Endothelial cell of umbilical vein (primary cell): Measurements from ENCODE around the gene SMIM27. TPM values are rescaled to one million over a fixed set of nuclear protein-coding genes. Genes with fewer than 3 reads are reported as not detected.

Experiments used
- BruUV-seq: library from RNA; stranded (reverse); fragments of 400-500 nt; replicated peaks from 2 replicates; lab custom pipeline; 2021; lab: Mats Ljungman, UMichigan
- CTCF ChIA-PET: fragments of 300-600, 350-600 bp; sonication (Branson Sonifier 250); formaldehyde crosslinking; loops from one replicate; lab custom pipeline; 2021; ENCODE audit warnings: antibody characterized with exemption, inconsistent platforms; lab: Charles Lee
- POLR2A ChIA-PET: fragments of 300-600, 350-600 bp; sonication (Branson Sonifier 250); formaldehyde crosslinking; loops from one replicate; lab custom pipeline; 2021; ENCODE audit warnings: antibody characterized with exemption, inconsistent platforms; lab: Charles Lee
- DNase-seq: peaks from one replicate; pipeline ENCODE4 v3.0.0-alpha.2; 2011; ENCODE audit warnings: low read depth, low spot score
- FAIRE-seq: peaks from 2 replicates; lab custom pipeline; 2011; peaks lifted over from hg19 to GRCh38; lab: Jason Lieb, UNC
- H2AFZ ChIP-seq: 2 replicates; pipeline ENCODE4 v1.6.0; 2012; ENCODE audit warnings: low read depth, low read length, control low read depth, inconsistent platforms
- H3K27ac ChIP-seq: 2 replicates; pipeline ENCODE4 v1.5.1; 2011; ENCODE audit warnings: low read depth, mild to moderate bottlenecking, control low read depth, low read length, moderate library complexity; ENCODE audit not compliant: insufficient read depth
- H3K27me3 ChIP-seq, 2 experiments: 2 replicates each; pipeline versions ENCODE4 v1.6.0 to v1.6.1; 2011; ENCODE audit warnings: low read length in 2 of 2, mixed read lengths in 1 of 2; ENCODE audit not compliant: control insufficient read depth in 2 of 2, insufficient read depth in 2 of 2
- H3K36me3 ChIP-seq, 2 experiments: 2 replicates in 1 of 2; 3 replicates in 1 of 2; pipeline ENCODE4 v1.5.1; 2011; ENCODE audit warnings: low read length in 2 of 2, mild to moderate bottlenecking in 1 of 2, moderate library complexity in 1 of 2; ENCODE audit not compliant: control insufficient read depth in 2 of 2, insufficient read depth in 2 of 2; ENCODE audit errors: extremely low read depth in 1 of 2
- H3K4me1 ChIP-seq: 3 replicates; pipeline ENCODE4 v1.5.1; 2011; ENCODE audit warnings: mild to moderate bottlenecking, low read length; ENCODE audit not compliant: control insufficient read depth, insufficient read depth; ENCODE audit errors: extremely low read depth
- H3K4me2 ChIP-seq: 2 replicates; pipeline ENCODE4 v1.6.1; 2011; ENCODE audit warnings: low read length, control low read depth, mixed read lengths; ENCODE audit not compliant: insufficient read depth
- H3K4me3 ChIP-seq, 3 experiments: fragments of 200-600 bp in 1 of 3; sonication (generic), shearing (Covaris generic) in 1 of 3; replicated peaks in 1 of 3; 2 replicates each; pipeline ENCODE4 v1.5.1; 2011 to 2016; ENCODE audit warnings: control low read depth in 3 of 3, low read length in 3 of 3, mild to moderate bottlenecking in 2 of 3, inconsistent platforms in 1 of 3, low read depth in 1 of 3, moderate library complexity in 1 of 3; ENCODE audit not compliant: insufficient read depth in 1 of 3
- H3K79me2 ChIP-seq: 2 replicates; pipeline ENCODE4 v1.6.0; 2012; ENCODE audit warnings: low read length, inconsistent platforms; ENCODE audit not compliant: control insufficient read depth, insufficient read depth
- H3K9ac ChIP-seq: replicated peaks from 2 replicates; pipeline ENCODE3; 2011; ENCODE audit warnings: low read length, control low read depth; ENCODE audit not compliant: insufficient read depth; ENCODE audit errors: extremely low read depth
- H3K9me1 ChIP-seq: replicated peaks from 3 replicates; pipeline ENCODE4 v1.6.0; 2011; ENCODE audit warnings: mild to moderate bottlenecking, low read length; ENCODE audit not compliant: control insufficient read depth, insufficient read depth; ENCODE audit errors: extremely low read depth
- H3K9me3 ChIP-seq: replicated peaks from 2 replicates; pipeline ENCODE4 v1.5.1; 2012; ENCODE audit warnings: low read length, inconsistent platforms; ENCODE audit not compliant: control insufficient read depth, insufficient read depth
- H4K20me1 ChIP-seq: replicated peaks from 2 replicates; pipeline ENCODE3; 2011; ENCODE audit warnings: mild to moderate bottlenecking, low read length; ENCODE audit not compliant: control insufficient read depth, insufficient read depth; ENCODE audit errors: extremely low read depth
- FOS ChIP-seq: IDR thresholded peaks from 2 replicates; pipeline ENCODE4 v1.6.1; 2011; ENCODE audit warnings: mild to moderate bottlenecking, low read length, moderate library complexity, borderline replicate concordance; ENCODE audit not compliant: insufficient read depth
- JUN ChIP-seq: IDR thresholded peaks from 2 replicates; pipeline ENCODE4 v1.6.1; 2011; ENCODE audit warnings: borderline replicate concordance, low read depth; ENCODE audit not compliant: insufficient read length, insufficient read depth
- MAX ChIP-seq: IDR thresholded peaks from 2 replicates; pipeline ENCODE4 v1.6.1; 2011; ENCODE audit not compliant: insufficient read depth, insufficient read length
- dilution Hi-C: fragments of 300-500 bp; cut with MboI; formaldehyde crosslinking; loops from one replicate; pipeline ENCODE4 v1.15.0; 2019; ENCODE audit warnings: low sequenced_read_pairs; ENCODE audit not compliant: extremely low pct_ligation_motif_present
- intact Hi-C: fragments of 100-400 bp; cut with micrococcal nuclease; formaldehyde crosslinking; loops from one replicate; pipeline ENCODE4 v1.10.0; 2022
- polyA plus RNA-seq, 4 experiments: library from polyadenylated mRNA; depleted of rRNA in 3 of 4; stranded (reverse) in 3 of 4; unstranded in 1 of 4; fragments of >200 nt; gene quantifications; 2 replicates each; pipeline versions ENCODE4 v1.2.1 to v1.2.3, GENCODE V29; 2011 to 2012; ENCODE audit warnings: missing spikeins in 1 of 4
- total RNA-seq: library from RNA; stranded (reverse); gene quantifications from 2 replicates; pipeline ENCODE4 v1.2.3, GENCODE V29; 2021
- TF ChIP-seq, protein P1 (sequence below), 2 donors: IDR thresholded peaks; 1 replicate in 1 of 2; 2 replicates in 1 of 2; pipeline ENCODE4 v1.5.1; 2011; ENCODE audit warnings: low read length in 2 of 2, mild to moderate bottlenecking in 2 of 2, moderate library complexity in 2 of 2, control low read depth in 1 of 2, inconsistent platforms in 1 of 2, low read depth in 1 of 2; ENCODE audit not compliant: insufficient read depth in 1 of 2; ENCODE audit errors: extremely low read depth in 1 of 2

Gene SMIM27
- total and polyA plus RNA-seq, 2 donors (not counting 3 experiments of a cell fraction or from before 2014, with no cell fraction given): 3.4 to 11.5 TPM

DNA sequence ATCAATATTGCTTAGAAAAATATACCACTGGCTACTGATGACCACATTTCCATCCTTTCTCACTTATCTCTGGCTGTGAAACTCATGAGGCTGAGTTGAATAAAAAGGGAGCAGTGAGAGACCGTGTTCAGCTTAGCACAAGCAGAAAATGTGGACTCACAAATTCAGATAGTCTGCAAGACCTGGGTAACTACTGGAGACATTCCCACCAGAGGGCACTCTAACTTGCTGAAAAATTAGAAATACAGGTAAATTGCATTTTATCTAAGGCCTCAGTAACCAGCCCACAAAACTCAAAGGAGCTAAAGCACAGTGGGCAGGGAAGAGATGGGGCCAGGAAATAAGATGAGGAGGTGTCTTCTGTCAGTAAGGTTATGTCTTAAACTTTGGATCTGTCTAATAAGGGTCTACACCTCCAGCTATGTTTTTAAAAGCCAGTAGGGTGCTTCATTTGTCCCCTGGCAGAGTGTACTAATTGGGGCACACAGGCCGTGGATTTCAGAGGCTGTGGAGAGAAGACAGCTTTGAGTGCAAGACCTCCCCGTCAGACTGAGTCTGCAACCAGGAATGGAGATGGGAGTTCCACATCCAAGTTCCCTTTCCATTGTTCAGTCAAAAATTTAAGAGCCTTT, 29.5 kb downstream of the SMIM27 start:
- ChIA-PET POLR2A (no interaction called here), CTCF (interaction anchor here (0.7 to 20.3 kb wide), 34 partner anchors 9 to 645 kb away, joined by 3 to 1384 read pairs (median 4); partner anchors contain the start of genes ACO1, NDUFB6, RIGI and SMIM27)
- intact Hi-C loops (loop anchor here (1.0 to 10.0 kb wide), 5 partner anchors 55 to 646 kb away; partner anchors contain the start of gene RIGI), dilution Hi-C loops (no loop called here)
- Histone ChIP-seq H3K36me3 (no peaks in the 10 kb centered on the region), H3K4me2 (peak overlapping the region; percentile 12), H3K9me1 (no peaks in the 10 kb centered on the region), H3K9ac (no peak overlapping the region), H4K20me1 (no peaks in the 10 kb centered on the region), H3K27me3 (peaks cover 8 to 10% of the 10 kb centered on the region in 2 experiments), H3K4me3 (no peak overlapping the region), H3K27ac (no peak overlapping the region), H3K9me3 (no peaks in the 10 kb centered on the region), H3K4me1 (peaks cover 9% of the 10 kb centered on the region), H3K79me2 (no peaks in the 10 kb centered on the region), H2AFZ (no peak overlapping the region)
- peak; percentile 58 for FAIRE-seq
- TF ChIP-seq MAX: no peak
- TF ChIP-seq, protein P1, sequence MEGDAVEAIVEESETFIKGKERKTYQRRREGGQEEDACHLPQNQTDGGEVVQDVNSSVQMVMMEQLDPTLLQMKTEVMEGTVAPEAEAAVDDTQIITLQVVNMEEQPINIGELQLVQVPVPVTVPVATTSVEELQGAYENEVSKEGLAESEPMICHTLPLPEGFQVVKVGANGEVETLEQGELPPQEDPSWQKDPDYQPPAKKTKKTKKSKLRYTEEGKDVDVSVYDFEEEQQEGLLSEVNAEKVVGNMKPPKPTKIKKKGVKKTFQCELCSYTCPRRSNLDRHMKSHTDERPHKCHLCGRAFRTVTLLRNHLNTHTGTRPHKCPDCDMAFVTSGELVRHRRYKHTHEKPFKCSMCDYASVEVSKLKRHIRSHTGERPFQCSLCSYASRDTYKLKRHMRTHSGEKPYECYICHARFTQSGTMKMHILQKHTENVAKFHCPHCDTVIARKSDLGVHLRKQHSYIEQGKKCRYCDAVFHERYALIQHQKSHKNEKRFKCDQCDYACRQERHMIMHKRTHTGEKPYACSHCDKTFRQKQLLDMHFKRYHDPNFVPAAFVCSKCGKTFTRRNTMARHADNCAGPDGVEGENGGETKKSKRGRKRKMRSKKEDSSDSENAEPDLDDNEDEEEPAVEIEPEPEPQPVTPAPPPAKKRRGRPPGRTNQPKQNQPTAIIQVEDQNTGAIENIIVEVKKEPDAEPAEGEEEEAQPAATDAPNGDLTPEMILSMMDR (IDR thresholded peaks at IDR 0.05; ENCODE audit: extremely low read depth in 1 of 2, insufficient read depth in 1 of 2, low read depth in 1 of 2, low read length in 2 of 2): peak; percentile 50 to 60
- BruUV-seq: no TSS peak
- DNase-seq: peak; percentile 73

DNA sequence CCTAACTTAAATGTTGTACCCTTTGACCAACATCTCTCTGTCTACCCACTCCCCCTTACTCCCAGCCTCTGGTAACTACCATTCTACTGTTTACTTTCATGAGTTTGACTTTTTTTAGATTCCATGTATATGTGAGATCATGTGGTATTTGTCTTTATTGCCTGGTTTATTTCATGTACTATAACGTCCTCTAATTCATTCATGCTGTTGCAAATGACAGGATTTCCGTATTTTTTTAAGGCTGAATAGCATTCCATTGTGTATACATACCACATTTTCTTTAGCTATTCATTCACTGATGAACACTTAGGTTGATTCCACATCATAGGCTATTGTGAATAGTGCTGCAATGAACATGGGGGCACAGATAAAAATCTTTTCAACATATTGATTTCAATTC, 32.7 kb downstream of the SMIM27 start:
- no peak overlapping the region for H3K4me3 ChIP-seq
- peak; percentile 67 for DNase-seq
- peaks cover 4 to 14% of the 10 kb centered on the region in 2 experiments for H3K27me3 ChIP-seq
- peak overlapping the region; percentile 20 for H3K27ac ChIP-seq
- FAIRE-seq: no peak
- H3K79me2 ChIP-seq: no peaks in the 10 kb centered on the region
- H3K4me1 ChIP-seq: peaks cover 9% of the 10 kb centered on the region
- intact Hi-C loops: loop anchor here (5.0 to 10.0 kb wide), 3 partner anchors 120 to 643 kb away; no protein-coding TSS in a partner anchor
- ChIA-PET POLR2A (no interaction called here), CTCF (interaction anchor here (13.1 to 20.3 kb wide), 2 partner anchors 207 to 386 kb away, joined by 705 to 1384 read pairs; no protein-coding TSS in a partner anchor)
- no peaks in the 10 kb centered on the region for H4K20me1 ChIP-seq
- no peak overlapping the region for H3K9ac ChIP-seq
- H3K4me2 ChIP-seq: peak overlapping the region; percentile 8
- H3K9me3 ChIP-seq: no peaks in the 10 kb centered on the region
- dilution Hi-C loops: no loop called here
- H2AFZ ChIP-seq: no peak overlapping the region
- no TSS peak for BruUV-seq
- no peaks in the 10 kb centered on the region for H3K36me3 ChIP-seq
- TF ChIP-seq JUN (peak; percentile 52), FOS (no peak)
- no peaks in the 10 kb centered on the region for H3K9me1 ChIP-seq
